ENCODE measurements around the gene KIF2A.

The KIF2A gene

DNA sequence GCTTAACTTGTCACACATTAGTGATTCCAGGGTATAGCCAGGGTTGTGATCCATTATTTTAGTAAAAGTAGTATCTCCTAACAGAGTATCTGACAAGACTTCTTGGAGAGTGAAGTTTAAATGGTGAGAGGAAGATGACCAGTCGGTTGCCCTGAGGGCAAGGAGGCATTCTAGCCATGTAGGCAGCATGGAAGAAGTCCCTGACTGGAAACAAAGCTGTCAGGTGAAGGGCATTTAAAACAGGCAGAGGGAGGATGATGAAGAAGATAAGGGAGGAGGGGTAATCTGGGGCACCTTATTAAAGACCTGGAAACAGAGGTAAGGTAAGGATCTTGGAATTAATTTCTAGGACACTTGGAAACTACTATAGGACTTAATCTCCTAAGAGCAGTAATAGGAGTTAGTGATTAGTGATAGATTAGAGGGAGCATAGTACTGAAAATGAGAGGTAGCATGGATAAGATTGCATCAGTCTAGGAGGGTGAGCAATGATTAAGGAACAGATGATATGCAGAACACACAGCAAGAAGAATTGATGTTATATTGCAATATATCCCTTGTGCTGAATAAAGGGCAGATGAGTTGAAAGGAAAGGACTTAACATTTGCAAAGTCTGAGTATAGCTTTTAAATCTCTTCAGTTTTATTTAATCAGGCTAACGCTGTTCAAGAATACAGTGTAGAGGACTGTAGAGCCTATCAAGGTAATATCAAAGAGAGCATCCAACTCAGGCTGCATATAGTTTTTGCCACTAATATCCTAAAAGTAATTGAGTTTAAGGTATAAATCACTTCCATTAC lies 9.6 kb downstream of the KIF2A start:
- no peaks in the 10 kb centered on the region for H3K9me2 ChIP-seq (replicated peaks; ENCODE audit: insufficient read depth, low read length)
- H3K4me1 ChIP-seq (ENCODE audit: low read length): no peaks in the 10 kb centered on the region
- H4K20me1 ChIP-seq (ENCODE audit: insufficient read depth, low read length): peaks cover 22% of the 10 kb centered on the region
- H3K36me3 ChIP-seq (replicated peaks; ENCODE audit: insufficient read depth, low read length): no peaks in the 10 kb centered on the region
- H3F3A ChIP-seq (ENCODE audit: insufficient read depth, low read length): no peaks in the 10 kb centered on the region
- DNase-seq: no peak
- H2AFZ ChIP-seq (ENCODE audit: low read length): no peak overlapping the region
- no peak overlapping the region for H3K4me3 ChIP-seq (ENCODE audit: low read length)
- no peak overlapping the region for H3K27ac ChIP-seq (ENCODE audit: low read length)
- peaks cover 100% of the 10 kb centered on the region for H3K79me2 ChIP-seq (ENCODE audit: low read length)
- no peaks in the 10 kb centered on the region for H3K27me3 ChIP-seq (replicated peaks; ENCODE audit: insufficient read depth, low read length)
- H3K4me2 ChIP-seq (ENCODE audit: low read depth, low read length): no peak overlapping the region
- no peaks in the 10 kb centered on the region for H3K9me3 ChIP-seq (replicated peaks; ENCODE audit: insufficient read depth, low read length)
- H3K9ac ChIP-seq (ENCODE audit: low read length): no peak overlapping the region
- TF ChIP-seq CTCF (IDR thresholded peaks at IDR 0.05; ENCODE audit: low read length) (no peak), EZH2phosphoT487 (IDR thresholded peaks at IDR 0.05; ENCODE audit: low read length) (no peak), EZH2 (optimal IDR thresholded peaks at IDR 0.05; ENCODE audit: low read depth, low read length) (no peak)

DNA sequence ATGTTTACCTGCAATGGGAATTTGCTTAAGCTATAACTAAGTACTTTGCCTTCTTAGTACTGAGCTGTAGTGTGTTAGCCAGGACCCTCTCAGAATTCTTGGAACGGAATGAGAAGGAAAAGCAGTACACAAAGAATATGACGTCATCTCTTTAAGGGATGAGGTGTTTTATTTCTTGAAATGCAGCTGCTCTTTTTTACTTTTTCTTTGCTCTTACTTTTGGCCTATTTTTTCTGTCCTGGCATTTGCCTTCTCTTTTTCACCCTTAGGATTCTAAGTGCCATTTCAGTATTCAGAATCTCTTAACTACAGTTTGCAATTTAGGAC lies 10.1 kb downstream of the KIF2A start:
- Histone ChIP-seq H3K36me3 (replicated peaks; ENCODE audit: insufficient read depth, low read length) (no peaks in the 10 kb centered on the region), H3K27ac (ENCODE audit: low read length) (no peak overlapping the region), H3K9me3 (replicated peaks; ENCODE audit: insufficient read depth, low read length) (no peaks in the 10 kb centered on the region), H3K4me2 (ENCODE audit: low read depth, low read length) (no peak overlapping the region), H3K79me2 (ENCODE audit: low read length) (peaks cover 100% of the 10 kb centered on the region), H4K20me1 (ENCODE audit: insufficient read depth, low read length) (peaks cover 28% of the 10 kb centered on the region), H3K27me3 (replicated peaks; ENCODE audit: insufficient read depth, low read length) (no peaks in the 10 kb centered on the region), H3K9ac (ENCODE audit: low read length) (no peak overlapping the region), H3K9me2 (replicated peaks; ENCODE audit: insufficient read depth, low read length) (no peaks in the 10 kb centered on the region), H3K4me3 (ENCODE audit: low read length) (no peak overlapping the region), H3K4me1 (ENCODE audit: low read length) (no peaks in the 10 kb centered on the region), H2AFZ (ENCODE audit: low read length) (no peak overlapping the region), H3F3A (ENCODE audit: insufficient read depth, low read length) (no peaks in the 10 kb centered on the region)
- TF ChIP-seq CTCF (IDR thresholded peaks at IDR 0.05; ENCODE audit: low read length): no peak
- TF ChIP-seq EZH2phosphoT487 (IDR thresholded peaks at IDR 0.05; ENCODE audit: low read length): no peak
- no peak for TF ChIP-seq EZH2 (optimal IDR thresholded peaks at IDR 0.05; ENCODE audit: low read depth, low read length)
- no peak for DNase-seq

DNA sequence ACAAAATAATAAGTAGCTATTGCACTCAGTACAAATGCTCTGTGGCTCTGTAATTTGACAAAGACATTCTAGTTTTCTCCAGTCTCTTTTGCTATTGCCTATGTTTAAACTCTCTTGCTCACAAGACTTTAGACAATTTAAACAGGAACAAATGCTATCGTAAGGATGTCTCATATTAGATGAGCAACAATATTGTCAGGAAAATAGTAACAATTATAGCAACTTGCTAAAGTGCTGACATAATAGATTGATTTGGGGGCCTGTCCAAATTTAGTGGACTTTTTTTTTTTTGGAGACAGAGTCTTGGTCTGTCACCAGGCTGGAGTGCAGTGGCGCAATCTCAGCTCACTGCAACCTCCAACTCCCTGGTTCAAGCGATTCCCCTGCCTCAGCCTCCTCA lies 11.8 kb downstream of the KIF2A start:
- no peak overlapping the region for H3K4me2 ChIP-seq (ENCODE audit: low read depth, low read length)
- peaks cover 28% of the 10 kb centered on the region for H4K20me1 ChIP-seq (ENCODE audit: insufficient read depth, low read length)
- H3K27ac ChIP-seq (ENCODE audit: low read length): no peak overlapping the region
- TF ChIP-seq EZH2phosphoT487 (IDR thresholded peaks at IDR 0.05; ENCODE audit: low read length) (no peak), CTCF (IDR thresholded peaks at IDR 0.05; ENCODE audit: low read length) (no peak), EZH2 (optimal IDR thresholded peaks at IDR 0.05; ENCODE audit: low read depth, low read length) (no peak)
- no peak overlapping the region for H2AFZ ChIP-seq (ENCODE audit: low read length)
- H3K79me2 ChIP-seq (ENCODE audit: low read length): peaks cover 100% of the 10 kb centered on the region
- no peaks in the 10 kb centered on the region for H3K27me3 ChIP-seq (replicated peaks; ENCODE audit: insufficient read depth, low read length)
- no peaks in the 10 kb centered on the region for H3F3A ChIP-seq (ENCODE audit: insufficient read depth, low read length)
- H3K36me3 ChIP-seq (replicated peaks; ENCODE audit: insufficient read depth, low read length): no peaks in the 10 kb centered on the region
- no peak overlapping the region for H3K4me3 ChIP-seq (ENCODE audit: low read length)
- no peak for DNase-seq
- no peaks in the 10 kb centered on the region for H3K4me1 ChIP-seq (ENCODE audit: low read length)
- no peaks in the 10 kb centered on the region for H3K9me2 ChIP-seq (replicated peaks; ENCODE audit: insufficient read depth, low read length)
- H3K9me3 ChIP-seq (replicated peaks; ENCODE audit: insufficient read depth, low read length): no peaks in the 10 kb centered on the region
- H3K9ac ChIP-seq (ENCODE audit: low read length): no peak overlapping the region

All from MM.1S (cell line).